ENCODE measurements around the gene TUBB. TPM values are rescaled to one million over a fixed set of nuclear protein-coding genes. Genes with fewer than 3 reads are reported as not detected.
A peak's percentile ranks its signal among the peaks of the same experiment; 100 is the strongest.

The TUBB gene
- total and polyA plus RNA-seq, 9 of the 15 experiments (the other 6 are each of a cell fraction or from before 2014, with no cell fraction given) = 971 to 2,870 (median 1,478) TPM

DNA sequence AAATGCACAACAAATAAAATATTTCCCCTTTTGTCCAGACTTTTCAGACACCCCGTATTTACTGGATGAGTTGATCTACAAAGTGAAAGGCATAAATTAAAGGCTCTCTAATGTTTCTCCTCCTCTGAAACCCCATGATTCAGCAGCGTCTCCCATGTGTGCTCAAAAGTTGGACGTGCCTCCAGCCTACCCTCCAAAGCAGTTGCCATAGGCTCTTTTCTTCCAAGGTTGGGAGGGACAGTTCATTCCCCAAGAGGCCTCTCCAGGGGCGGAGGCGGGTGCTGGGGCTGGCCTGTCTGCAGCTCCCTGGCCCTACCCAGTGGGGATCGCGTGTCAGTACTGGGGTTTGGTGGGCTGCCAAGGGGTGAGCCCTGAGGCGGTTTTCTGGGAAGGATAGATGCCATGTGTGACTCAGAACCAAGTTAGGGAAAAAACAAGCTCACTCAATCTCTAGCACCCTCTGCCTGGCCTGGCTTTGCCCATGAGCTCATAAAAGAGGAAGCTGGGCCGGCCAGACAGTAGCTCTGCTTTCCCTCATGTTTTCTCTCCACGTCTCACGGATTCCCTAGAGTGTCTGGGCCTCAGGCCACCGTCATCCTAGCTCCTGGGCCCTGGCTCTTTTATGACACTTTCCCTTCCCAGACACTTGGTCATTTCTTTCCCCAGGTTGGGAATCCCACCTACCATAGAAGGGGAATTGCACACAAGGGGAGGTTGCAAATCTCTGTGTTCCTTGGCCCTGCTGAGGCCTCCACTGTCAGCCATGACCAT is 32.2 kb downstream of the TUBB start (continued):
- TF ChIP-seq ZNF12 (CRISPR knock-in tag; IDR thresholded peaks at IDR 0.05) (no peak), MTA2 (IDR thresholded peaks at IDR 0.05; ENCODE audit: low read depth) (no peak), ZNF133 (CRISPR knock-in tag; IDR thresholded peaks at IDR 0.05) (no peak), ZNF766 (CRISPR knock-in tag; conservative IDR thresholded peaks at IDR 0.05) (peak; percentile 70; the same call in 1 of the 2 replicates), SAFB2 (IDR thresholded peaks at IDR 0.05; ENCODE audit: borderline replicate concordance, low read depth, low read length, severe bottlenecking) (no peak), TCF7 (IDR thresholded peaks at IDR 0.05; ENCODE audit: borderline replicate concordance) (no peak), ZNF77 (CRISPR knock-in tag; IDR thresholded peaks at IDR 0.05) (no peak), BRD4 (IDR thresholded peaks at IDR 0.05) (no peak), ZNF444 (CRISPR knock-in tag; IDR thresholded peaks at IDR 0.05) (no peak), ZNF197 (CRISPR knock-in tag; IDR thresholded peaks at IDR 0.05; ENCODE audit: low read depth) (0 out of 2 replicates have a peak, but pooled peaks have one; percentile 67), ZKSCAN8 (CRISPR knock-in tag; IDR thresholded peaks at IDR 0.05) (peak; percentile 44; the same call in 1 of the 2 replicates), ZNF778 (CRISPR knock-in tag; IDR thresholded peaks at IDR 0.05) (no peak), YY1 (IDR thresholded peaks at IDR 0.05; ENCODE audit: borderline replicate concordance in 1 of 3, control insufficient read depth in 1 of 3, extremely low read depth in 1 of 3, insufficient read depth in 3 of 3, insufficient read length in 1 of 3, insufficient replicate concordance in 2 of 3, low read depth in 1 of 3, low read length in 2 of 3) (peak in 1 of 3 experiments; percentile 27), NUFIP1 (IDR thresholded peaks at IDR 0.05; ENCODE audit: partially characterized antibody) (no peak), HMG20B (CRISPR knock-in tag; IDR thresholded peaks at IDR 0.05) (no peak), NFRKB (IDR thresholded peaks at IDR 0.05; ENCODE audit: low read depth) (no peak), HNRNPK (IDR thresholded peaks at IDR 0.05; ENCODE audit: low read depth, low read length, poor library complexity, severe bottlenecking) (no peak), ETS2 (tag; IDR thresholded peaks at IDR 0.05; ENCODE audit: borderline replicate concordance, poor library complexity, severe bottlenecking) (no peak)
- TF ChIP-seq, protein P1, sequence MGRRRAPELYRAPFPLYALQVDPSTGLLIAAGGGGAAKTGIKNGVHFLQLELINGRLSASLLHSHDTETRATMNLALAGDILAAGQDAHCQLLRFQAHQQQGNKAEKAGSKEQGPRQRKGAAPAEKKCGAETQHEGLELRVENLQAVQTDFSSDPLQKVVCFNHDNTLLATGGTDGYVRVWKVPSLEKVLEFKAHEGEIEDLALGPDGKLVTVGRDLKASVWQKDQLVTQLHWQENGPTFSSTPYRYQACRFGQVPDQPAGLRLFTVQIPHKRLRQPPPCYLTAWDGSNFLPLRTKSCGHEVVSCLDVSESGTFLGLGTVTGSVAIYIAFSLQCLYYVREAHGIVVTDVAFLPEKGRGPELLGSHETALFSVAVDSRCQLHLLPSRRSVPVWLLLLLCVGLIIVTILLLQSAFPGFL (CRISPR knock-in tag; IDR thresholded peaks at IDR 0.05) = no peak
- TF ChIP-seq, protein P2, sequence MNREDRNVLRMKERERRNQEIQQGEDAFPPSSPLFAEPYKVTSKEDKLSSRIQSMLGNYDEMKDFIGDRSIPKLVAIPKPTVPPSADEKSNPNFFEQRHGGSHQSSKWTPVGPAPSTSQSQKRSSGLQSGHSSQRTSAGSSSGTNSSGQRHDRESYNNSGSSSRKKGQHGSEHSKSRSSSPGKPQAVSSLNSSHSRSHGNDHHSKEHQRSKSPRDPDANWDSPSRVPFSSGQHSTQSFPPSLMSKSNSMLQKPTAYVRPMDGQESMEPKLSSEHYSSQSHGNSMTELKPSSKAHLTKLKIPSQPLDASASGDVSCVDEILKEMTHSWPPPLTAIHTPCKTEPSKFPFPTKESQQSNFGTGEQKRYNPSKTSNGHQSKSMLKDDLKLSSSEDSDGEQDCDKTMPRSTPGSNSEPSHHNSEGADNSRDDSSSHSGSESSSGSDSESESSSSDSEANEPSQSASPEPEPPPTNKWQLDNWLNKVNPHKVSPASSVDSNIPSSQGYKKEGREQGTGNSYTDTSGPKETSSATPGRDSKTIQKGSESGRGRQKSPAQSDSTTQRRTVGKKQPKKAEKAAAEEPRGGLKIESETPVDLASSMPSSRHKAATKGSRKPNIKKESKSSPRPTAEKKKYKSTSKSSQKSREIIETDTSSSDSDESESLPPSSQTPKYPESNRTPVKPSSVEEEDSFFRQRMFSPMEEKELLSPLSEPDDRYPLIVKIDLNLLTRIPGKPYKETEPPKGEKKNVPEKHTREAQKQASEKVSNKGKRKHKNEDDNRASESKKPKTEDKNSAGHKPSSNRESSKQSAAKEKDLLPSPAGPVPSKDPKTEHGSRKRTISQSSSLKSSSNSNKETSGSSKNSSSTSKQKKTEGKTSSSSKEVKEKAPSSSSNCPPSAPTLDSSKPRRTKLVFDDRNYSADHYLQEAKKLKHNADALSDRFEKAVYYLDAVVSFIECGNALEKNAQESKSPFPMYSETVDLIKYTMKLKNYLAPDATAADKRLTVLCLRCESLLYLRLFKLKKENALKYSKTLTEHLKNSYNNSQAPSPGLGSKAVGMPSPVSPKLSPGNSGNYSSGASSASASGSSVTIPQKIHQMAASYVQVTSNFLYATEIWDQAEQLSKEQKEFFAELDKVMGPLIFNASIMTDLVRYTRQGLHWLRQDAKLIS (CRISPR knock-in tag; IDR thresholded peaks at IDR 0.05) = no peak

Measured in K562 (cell line).